GM12878 (cell line): ENCODE measurements around the gene GPC6. TPM values are rescaled to one million over a fixed set of nuclear protein-coding genes. Genes with fewer than 3 reads are reported as not detected.

ENCODE experiments used
- ATAC-seq: fragments of 200-7000 bp; cut with Tn5 transposase; 3 replicates; pipeline ENCODE4 v1.9.1; 2020; ENCODE audit warnings: mild to moderate bottlenecking, moderate library complexity
- BruUV-seq: library from RNA; stranded (reverse); fragments of 400-500 nt; replicated peaks from 2 replicates; lab custom pipeline; 2021; lab: Mats Ljungman, UMichigan
- CTCF ChIA-PET: fragments of 300-600 bp; sonication (Branson Sonifier 250); formaldehyde crosslinking; extraction: SDS; loops from one replicate; lab custom pipeline; 2021; ENCODE audit warnings: inconsistent platforms; lab: Yijun Ruan, JAX
- POLR2A ChIA-PET: fragments of 350-600 bp; formaldehyde crosslinking; extraction: SDS; loops from one replicate; lab custom pipeline; 2021; ENCODE audit warnings: inconsistent platforms; lab: Charles Lee
- RAD21 ChIA-PET: fragments of 300-600 bp; sonication (Branson Sonifier 250); formaldehyde crosslinking; loops from one replicate; lab custom pipeline; 2023; ENCODE audit warnings: antibody characterized with exemption; ENCODE audit not compliant: unreplicated experiment; lab: Charles Lee
- SMC1A ChIA-PET: fragments of 300-600 bp; sonication (Branson Sonifier 250); formaldehyde crosslinking; loops from one replicate; lab custom pipeline; 2023; ENCODE audit not compliant: unreplicated experiment, uncharacterized antibody; lab: Charles Lee
- DNase-seq: peaks from one replicate; pipeline ENCODE4 v3.0.0-alpha.2; 2011; ENCODE audit warnings: low read depth, low spot score
- FAIRE-seq: peaks from 3 replicates; lab custom pipeline; 2011; peaks lifted over from hg19 to GRCh38; lab: Jason Lieb, UNC
- H2AFZ ChIP-seq: 2 replicates; pipeline ENCODE4 v1.6.0; 2011; ENCODE audit warnings: low read depth, low read length, control low read depth; ENCODE audit not compliant: control insufficient read depth
- H3K27ac ChIP-seq: 2 replicates; pipeline ENCODE4 v1.5.1; 2011; ENCODE audit warnings: control low read depth; ENCODE audit not compliant: control insufficient read depth, insufficient read depth
- H3K27me3 ChIP-seq, 2 experiments: replicated peaks in 1 of 2; 2 replicates each; pipeline versions ENCODE4 v1.6.0 to v1.6.1; 2011; ENCODE audit warnings: low read length in 1 of 2; ENCODE audit not compliant: control insufficient read depth in 2 of 2, insufficient read depth in 2 of 2
- H3K36me3 ChIP-seq, 2 experiments: 2 replicates each; pipeline ENCODE4 v1.5.1; 2011; ENCODE audit warnings: low read length in 1 of 2; ENCODE audit not compliant: control insufficient read depth in 2 of 2, insufficient read depth in 2 of 2
- H3K4me1 ChIP-seq: 2 replicates; pipeline ENCODE4 v1.6.1; 2011; ENCODE audit warnings: mild to moderate bottlenecking, low read length, moderate library complexity, mixed read lengths; ENCODE audit not compliant: control insufficient read depth, insufficient read depth
- H3K4me2 ChIP-seq: 2 replicates; pipeline ENCODE4 v1.6.0; 2011; ENCODE audit warnings: control low read depth; ENCODE audit not compliant: control insufficient read depth, insufficient read depth
- H3K4me3 ChIP-seq: fragments of 200-600 bp; sonication (generic); 2 replicates; pipeline ENCODE4 v1.5.1; 2016
- H3K79me2 ChIP-seq: 2 replicates; pipeline ENCODE4 v1.6.0; 2011; ENCODE audit warnings: low read length; ENCODE audit not compliant: control insufficient read depth, insufficient read depth
- H3K9ac ChIP-seq: 2 replicates; pipeline ENCODE4 v1.8.0; 2011; ENCODE audit warnings: low read length, control low read depth, mixed read lengths; ENCODE audit not compliant: control insufficient read depth, insufficient read depth
- H3K9me3 ChIP-seq: replicated peaks from 3 replicates; pipeline ENCODE4 v1.5.1; 2011; ENCODE audit warnings: mild to moderate bottlenecking, low read length; ENCODE audit not compliant: control insufficient read depth, insufficient read depth
- H4K20me1 ChIP-seq: 2 replicates; pipeline ENCODE4 v1.6.0; 2011; ENCODE audit not compliant: control insufficient read depth, insufficient read depth
- ATF3 ChIP-seq: IDR thresholded peaks from 2 replicates; pipeline ENCODE4 v1.6.1; 2011; ENCODE audit warnings: low read depth, mild to moderate bottlenecking, low read length, moderate library complexity, borderline replicate concordance; ENCODE audit errors: extremely low read depth
- CBX3 ChIP-seq: fragments of 200-600 bp; sonication (generic); IDR thresholded peaks from 2 replicates; pipeline ENCODE4 v1.6.1; 2016; ENCODE audit warnings: low read depth, borderline replicate concordance
- CEBPB ChIP-seq, 2 experiments: fragments of 150-350 bp in 1 of 2; IDR thresholded peaks; 2 replicates each; pipeline ENCODE4 v1.6.1; 2012 to 2014; ENCODE audit warnings: low read depth in 2 of 2, low read length in 2 of 2, borderline replicate concordance in 1 of 2, inconsistent platforms in 1 of 2
- CREB1 ChIP-seq: IDR thresholded peaks from 2 replicates; pipeline ENCODE4 v1.6.1; 2012; ENCODE audit warnings: low read depth, mild to moderate bottlenecking, inconsistent platforms
- NRF1 ChIP-seq: conservative IDR thresholded peaks from 2 replicates; pipeline ENCODE4 v1.6.1; 2011; ENCODE audit warnings: mild to moderate bottlenecking, low read depth, low read length, improper control_type of control experiment
- PKNOX1 ChIP-seq: fragments of 450-650 bp; IDR thresholded peaks from 2 replicates; pipeline ENCODE4 v1.6.1; 2016; ENCODE audit warnings: mild to moderate bottlenecking
- PML ChIP-seq: IDR thresholded peaks from 2 replicates; pipeline ENCODE4 v1.6.1; 2012; ENCODE audit warnings: low read length, inconsistent platforms
- PRDM15 ChIP-seq: fragments of 450-650 bp; formaldehyde crosslinking; IDR thresholded peaks from 2 replicates; pipeline ENCODE4 v1.4.0; 2020; ENCODE audit warnings: mild to moderate bottlenecking, moderate library complexity
- RB1 ChIP-seq: fragments of 450-650 bp; formaldehyde crosslinking; IDR thresholded peaks from 2 replicates; pipeline ENCODE4 v1.6.1; 2017; ENCODE audit warnings: mild to moderate bottlenecking, borderline replicate concordance
- SP1 ChIP-seq: IDR thresholded peaks from one replicate; pipeline ENCODE4 v1.6.1; 2011; ENCODE audit warnings: low read depth, low read length
- SRF ChIP-seq, 2 experiments: IDR thresholded peaks; 2 replicates each; pipeline ENCODE4 v1.6.1; 2011; ENCODE audit warnings: low read depth in 2 of 2, low read length in 2 of 2, mild to moderate bottlenecking in 1 of 2, moderate library complexity in 1 of 2
- SUPT20H ChIP-seq: IDR thresholded peaks from 2 replicates; pipeline ENCODE4 v1.6.1; 2011; ENCODE audit warnings: low read depth, mild to moderate bottlenecking, low read length, moderate library complexity, borderline replicate concordance; ENCODE audit not compliant: control insufficient read depth
- WGBS: methylation state at CpG from one replicate; pipeline ENCODE4 v1.1.6; 2016; ENCODE audit warnings: low lambda C conversion rate; ENCODE audit not compliant: insufficient replicate concordance, insufficient coverage; ENCODE audit errors: missing lambda C conversion rate; 5-methylcytosine and 5-hydroxymethylcytosine counted together
- in situ Hi-C: fragments of 300-500 bp; cut with MboI; formaldehyde crosslinking; loops from 9 replicates; pipeline ENCODE4 v1.14.3; 2018; ENCODE audit warnings: mixed read lengths
- intact Hi-C: fragments of 100-400 bp; cut with micrococcal nuclease; formaldehyde crosslinking; loops from one replicate; pipeline ENCODE4 v1.14.2; 2022; ENCODE audit not compliant: unreplicated experiment
- polyA plus RNA-seq, 11 experiments: library from polyadenylated mRNA; depleted of rRNA in 4 of 11; unstranded in 6 of 11; stranded (reverse) in 5 of 11; fragments of >200 nt; fragmentation: Nextera tagmentation in 4 of 11; fragmentation: Illumina TruSeq in 1 of 11; extraction: Ambion mirVana in 4 of 11; extraction: Trizol in 1 of 11; gene quantifications; 1 replicate in 1 of 11; 2 replicates in 10 of 11; pipeline versions ENCODE4 v1.2.1 to v1.2.3, GENCODE V29; 2011 to 2016; ENCODE audit warnings: inconsistent platforms in 2 of 11, missing spikeins in 2 of 11, low read depth in 1 of 11
- total RNA-seq, 4 experiments: library from RNA; depleted of rRNA in 3 of 4; stranded (reverse); fragments of >200 nt in 3 of 4; fragmentation: Illumina TruSeq in 1 of 4; extraction: Trizol in 1 of 4; gene quantifications; 2 replicates each; pipeline versions ENCODE4 v1.2.1 to v1.2.3, GENCODE V29; 2013 to 2021

The GPC6 gene
- total and polyA plus RNA-seq, 10 of the 15 experiments (the other 5 are each of a cell fraction or from before 2014, with no cell fraction given): 0.03 to 0.04 (median 0.03) TPM; not detected in 7

GRCh38 chr13:94217370-94217769 lies 990.8 kb downstream of the GPC6 start (continued):
- TF ChIP-seq CREB1 (no peak), PKNOX1 (no peak)

GRCh38 chr13:94218537-94218936 lies 991.9 kb downstream of the GPC6 start:
- no peaks in the 10 kb centered on the region for H3K36me3 ChIP-seq
- H3K9me3 ChIP-seq: no peaks in the 10 kb centered on the region
- SMC1A ChIA-PET: no interaction called here
- no peak overlapping the region for H2AFZ ChIP-seq
- no peak for ATAC-seq
- POLR2A ChIA-PET: no interaction called here
- no peak for DNase-seq
- in situ Hi-C loops (no loop called here), intact Hi-C loops (no loop called here)
- H3K9ac ChIP-seq: no peak overlapping the region
- BruUV-seq: no TSS peak
- no peak overlapping the region for H3K27ac ChIP-seq
- CTCF ChIA-PET: interaction anchor here (0.6 kb wide), 1 partner anchor 122 kb away, joined by 3 read pairs; no protein-coding TSS in a partner anchor
- H3K79me2 ChIP-seq: no peaks in the 10 kb centered on the region
- no peaks in the 10 kb centered on the region for H3K4me1 ChIP-seq
- 4% methylated on average over 2 of the region's 2 CpGs for WGBS
- H3K4me2 ChIP-seq: no peak overlapping the region
- no peak for TF ChIP-seq ATF3
- TF ChIP-seq SRF (IDR thresholded peaks at IDR 0.05; ENCODE audit: low read depth in 2 of 2, low read length in 2 of 2): no peak
- TF ChIP-seq CBX3: no peak
- no peak for TF ChIP-seq NRF1
- TF ChIP-seq SP1: no peak
- no peak for TF ChIP-seq PRDM15 (CRISPR knock-in tag)
- no peak for TF ChIP-seq RB1
- TF ChIP-seq SUPT20H: no peak
- no peak for TF ChIP-seq PML
- no peak for TF ChIP-seq CEBPB (IDR thresholded peaks at IDR 0.05; ENCODE audit: borderline replicate concordance in 1 of 2, low read depth in 2 of 2, low read length in 2 of 2)
- FAIRE-seq: no peak
- RAD21 ChIA-PET: no interaction called here
- H3K4me3 ChIP-seq: no peak overlapping the region
- no peaks in the 10 kb centered on the region for H4K20me1 ChIP-seq
- no peaks in the 10 kb centered on the region for H3K27me3 ChIP-seq
